HG02571 (cell line): ENCODE results near the gene PTPN21.

Experiments
- ATAC-seq: cut with Tn5 transposase; IDR thresholded peaks from one replicate; pipeline ENCODE4 v1.9.1; 2021; ENCODE audit warnings: mild to moderate bottlenecking, moderate library complexity; ENCODE audit not compliant: unreplicated experiment

The PTPN21 gene

GRCh38 chr14:88473791-88474190 lies 81.0 kb downstream of the PTPN21 start:
- no peak for ATAC-seq

DNA sequence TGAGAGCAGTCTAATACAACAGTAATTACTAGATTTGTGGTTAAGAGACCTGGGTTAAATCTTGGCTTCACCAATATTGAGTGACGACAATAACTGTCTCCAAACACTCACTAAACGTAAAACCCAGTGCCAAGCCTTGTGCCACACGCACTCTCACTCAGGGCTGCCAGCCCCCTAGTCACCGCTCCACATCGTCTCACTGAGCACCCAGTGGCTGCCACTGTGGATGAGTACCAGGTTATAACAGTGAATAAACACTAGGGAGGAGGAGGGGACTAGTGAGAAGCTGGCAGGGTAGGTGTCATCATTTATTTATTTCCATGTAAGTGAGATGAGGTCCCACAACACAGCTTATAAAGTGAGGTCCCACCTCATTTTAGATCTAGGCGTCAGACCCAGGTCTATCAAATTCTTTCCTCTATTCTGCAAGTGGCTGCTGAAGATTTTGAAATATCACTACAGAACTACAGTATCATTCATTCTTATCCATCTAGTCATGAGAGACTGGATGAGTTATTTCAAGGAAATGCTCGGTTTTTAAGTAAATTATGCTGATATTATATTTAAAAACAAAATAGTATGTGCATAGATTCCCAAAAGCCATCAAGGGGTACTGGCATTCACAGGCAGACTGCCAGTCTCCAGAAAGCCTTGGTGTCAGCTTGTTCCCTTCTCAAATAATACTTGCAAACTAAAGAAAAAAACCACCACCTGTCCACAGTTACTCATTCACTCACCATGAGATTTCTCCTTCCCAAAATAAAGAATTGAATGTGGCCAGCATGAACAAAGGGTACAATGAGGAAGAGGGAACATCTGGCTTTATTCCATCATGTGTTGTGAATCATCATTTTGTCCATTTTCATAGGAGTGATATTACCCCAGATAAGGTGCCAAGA lies 84.0 kb downstream of the PTPN21 start:
- no peak for ATAC-seq

DNA sequence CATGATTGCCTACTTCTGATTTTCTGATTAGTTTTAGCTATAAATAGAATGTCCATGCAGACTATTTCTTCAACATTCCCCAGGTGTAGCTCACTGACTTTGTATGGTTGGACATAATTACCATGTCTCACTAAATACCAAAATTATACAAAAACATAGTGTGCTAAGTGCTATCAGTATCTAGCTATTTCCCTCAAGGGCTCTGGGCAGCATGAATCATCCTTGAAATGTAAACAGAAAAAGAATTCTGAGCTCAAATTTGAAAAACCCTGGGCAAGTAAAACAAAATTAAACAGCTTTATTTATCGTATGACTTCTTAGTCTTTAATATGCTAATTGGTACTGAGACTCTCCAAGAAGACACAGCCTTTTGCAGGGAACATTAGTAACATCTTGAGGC lies 86.4 kb downstream of the PTPN21 start:
- no peak for ATAC-seq

DNA sequence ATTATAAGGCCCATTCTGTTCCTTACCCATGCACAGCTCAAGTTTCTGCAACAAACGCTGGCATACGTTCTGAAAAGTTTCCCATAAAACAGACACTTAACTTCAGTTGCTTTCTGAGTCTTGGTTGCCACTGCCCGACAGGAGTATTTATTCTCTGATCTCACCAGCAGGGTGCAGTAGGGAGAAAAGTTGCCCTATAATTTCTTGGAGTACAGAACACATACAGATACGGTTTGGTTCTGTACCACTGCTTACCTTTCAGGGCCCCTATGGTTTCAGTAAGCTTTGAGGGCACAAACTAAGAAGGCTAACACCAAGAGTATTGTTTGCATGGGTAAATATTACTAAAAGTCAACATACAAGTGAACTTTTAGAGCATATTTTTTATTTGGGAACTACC lies 91.5 kb downstream of the PTPN21 start:
- no peak for ATAC-seq

GRCh38 chr14:88454886-88455285 lies 99.9 kb downstream of the PTPN21 start:
- ATAC-seq: no peak

GRCh38 chr14:88452231-88452630 lies 102.6 kb downstream of the PTPN21 start:
- ATAC-seq: no peak

DNA sequence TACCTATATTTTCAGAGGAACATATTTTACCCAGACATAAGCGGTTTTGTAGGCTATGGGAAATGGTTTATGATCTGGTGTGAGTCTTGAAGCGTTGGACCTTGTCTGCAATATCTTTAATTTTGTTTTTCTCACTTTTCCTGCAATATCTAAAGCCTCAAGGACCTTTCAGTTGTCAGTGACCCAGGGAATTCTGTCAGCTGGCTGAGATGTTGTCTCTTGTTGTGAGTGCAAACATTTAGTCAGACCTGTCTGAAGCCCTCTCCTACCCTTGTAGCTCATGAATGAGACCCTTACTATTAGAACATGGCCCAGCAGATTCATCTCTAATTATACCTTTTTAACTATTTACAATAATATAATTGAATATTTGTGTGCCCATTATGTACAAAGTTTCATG lies 115.7 kb downstream of the PTPN21 start:
- ATAC-seq: no peak

DNA sequence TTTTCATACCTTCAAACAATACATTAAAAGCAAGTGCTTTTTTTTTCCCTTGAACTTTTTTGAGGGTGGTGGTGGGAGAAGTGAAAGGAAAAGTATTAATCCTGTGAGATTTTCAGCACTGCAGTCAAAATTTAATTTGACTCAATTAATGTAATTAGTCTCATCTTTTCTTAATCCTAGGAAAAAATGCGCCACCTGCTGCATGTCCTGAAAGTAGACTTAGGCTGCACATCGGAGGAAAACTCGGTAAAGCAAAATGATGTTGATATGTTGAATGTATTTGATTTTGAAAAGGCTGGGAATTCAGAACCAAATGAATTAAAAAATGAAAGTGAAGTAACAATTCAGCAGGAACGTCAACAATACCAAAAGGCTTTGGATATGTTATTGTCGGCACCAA lies 117.1 kb downstream of the PTPN21 start:
- ATAC-seq: no peak

- ATAC-seq: no peak
These were observed 123.8 kb downstream of the PTPN21 start for GRCh38 chr14:88430976-88431375.

GRCh38 chr14:88426271-88426670 lies 128.5 kb downstream of the PTPN21 start:
- ATAC-seq: no peak

DNA sequence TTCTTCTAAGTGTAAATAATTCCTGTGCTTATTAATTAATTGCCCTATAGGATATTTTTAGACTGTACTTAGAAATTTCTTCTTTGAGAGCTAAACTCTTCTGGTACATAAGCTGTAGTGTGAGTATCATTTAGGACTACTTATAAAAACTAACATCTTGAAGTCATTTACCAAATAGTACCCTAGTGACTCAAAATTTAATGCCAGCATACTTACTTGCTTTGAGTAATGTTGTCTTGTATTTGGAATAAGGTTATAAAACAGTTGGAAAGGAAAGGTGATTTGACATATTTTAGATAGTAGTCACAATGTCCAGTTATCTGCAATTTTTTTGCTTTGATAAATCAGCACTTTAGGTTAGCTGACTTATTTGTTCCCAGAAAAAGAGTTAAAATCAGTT lies 130.2 kb downstream of the PTPN21 start:
- no peak for ATAC-seq

GRCh38 chr14:88422919-88423650 lies 131.7 kb downstream of the PTPN21 start:
- no peak for ATAC-seq

GRCh38 chr14:88422047-88422446 lies 132.8 kb downstream of the PTPN21 start:
- no peak for ATAC-seq

DNA sequence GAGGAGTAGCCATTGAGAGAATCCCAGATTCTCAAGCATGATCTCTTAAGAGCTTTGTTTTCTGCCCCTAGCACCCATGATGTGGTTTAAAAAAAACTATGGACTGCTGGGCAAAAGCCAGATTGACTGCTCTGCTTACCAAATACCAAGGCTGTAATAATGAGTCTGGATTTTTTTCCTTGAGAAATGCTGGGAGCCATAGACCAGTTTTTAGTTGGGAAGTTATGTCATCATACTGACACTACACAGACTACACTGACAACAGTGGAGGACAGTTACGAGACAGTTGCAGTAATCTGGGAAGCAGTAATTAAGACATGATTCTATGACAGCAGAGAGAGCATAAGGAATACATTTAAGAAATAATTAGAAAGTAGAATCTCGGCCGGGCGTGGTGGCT lies 133.5 kb downstream of the PTPN21 start:
- no peak for ATAC-seq

DNA sequence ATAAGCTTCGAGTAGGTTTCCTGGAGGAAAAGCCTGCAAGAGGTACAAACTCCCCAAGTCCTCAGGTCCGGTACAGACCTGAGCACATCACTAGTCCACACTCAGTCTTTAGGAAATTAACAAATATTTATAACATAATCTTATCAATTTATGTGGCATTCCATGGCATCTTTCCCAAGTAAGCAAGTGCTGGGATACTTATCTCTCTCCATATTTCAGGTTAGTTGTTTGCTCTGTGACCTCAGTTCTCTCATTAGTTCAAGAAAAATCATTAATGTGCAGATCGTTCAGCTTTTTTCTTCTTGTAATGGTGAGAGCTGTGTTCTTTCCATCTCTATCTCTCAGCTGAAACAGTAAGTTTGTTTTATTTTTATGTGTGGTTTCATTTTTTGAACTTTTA lies 134.6 kb downstream of the PTPN21 start:
- ATAC-seq: no peak

GRCh38 chr14:88417594-88417993 lies 137.2 kb downstream of the PTPN21 start:
- no peak for ATAC-seq
